BE2C (cell line): ENCODE measurements around the gene CD160.

Source experiments
- DNase-seq: peaks from one replicate; pipeline ENCODE4 v3.0.0-alpha.2; 2020
- H3K27me3 ChIP-seq: fragments of 250-450 bp; sonication (Bioruptor Pico); 2 replicates; pipeline ENCODE4 v1.5.1; 2020; ENCODE audit warnings: mild to moderate bottlenecking
- H3K36me3 ChIP-seq: fragments of 250-450 bp; sonication (Bioruptor Pico); 2 replicates; pipeline ENCODE4 v1.5.1; 2020; ENCODE audit warnings: mild to moderate bottlenecking
- H3K4me1 ChIP-seq: fragments of 250-450 bp; sonication (Bioruptor Pico); 2 replicates; pipeline ENCODE4 v1.5.1; 2020
- H3K4me3 ChIP-seq: 2 replicates; pipeline ENCODE4 v1.5.1; 2011; ENCODE audit warnings: low read depth, low read length
- H3K9me3 ChIP-seq: fragments of 250-450 bp; sonication (Bioruptor Pico); 2 replicates; pipeline ENCODE4 v1.5.1; 2020
- TF ChIP-seq, protein P1 (sequence below): IDR thresholded peaks from 2 replicates; pipeline ENCODE4 v1.5.1; 2012; ENCODE audit warnings: mild to moderate bottlenecking, low read depth, low read length

CD160 gene

DNA sequence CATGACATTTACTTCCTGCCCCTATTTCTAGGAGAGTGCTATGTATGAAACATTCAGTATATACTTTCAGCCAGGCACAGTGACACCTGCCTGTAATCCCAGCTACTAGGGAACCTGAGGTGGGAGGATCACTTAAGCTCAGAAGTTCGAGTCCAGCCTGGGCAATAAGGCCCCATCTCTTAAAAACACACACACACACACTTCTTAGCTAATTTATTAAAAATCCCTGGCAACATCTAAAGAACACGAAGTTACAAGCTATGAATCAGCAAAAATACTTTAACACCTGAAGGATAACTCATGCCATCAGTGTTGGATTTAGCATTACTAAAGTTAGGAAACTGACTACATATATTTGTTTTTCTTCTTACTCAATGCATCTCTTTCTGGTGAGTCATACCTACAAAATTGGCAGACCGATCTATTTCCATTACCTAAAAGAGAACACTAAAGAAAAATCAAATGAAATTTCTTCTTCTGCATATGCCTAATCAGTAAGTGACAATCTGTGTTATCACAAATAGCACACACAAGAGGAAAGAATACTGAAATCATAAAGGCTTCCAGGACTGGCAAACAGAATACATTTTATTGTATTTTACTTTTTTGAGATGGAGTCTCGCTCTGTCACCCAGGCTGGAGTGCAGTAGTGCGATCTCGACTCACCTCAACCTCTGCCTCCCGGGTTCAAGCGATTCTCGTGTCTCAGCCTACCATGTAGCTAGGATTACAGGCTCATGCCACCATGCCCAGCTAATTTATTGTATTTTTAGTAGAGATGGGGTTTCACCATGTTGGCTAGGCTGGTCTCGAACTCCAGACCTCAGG, 63.2 kb downstream of the CD160 start:
- no peaks in the 10 kb centered on the region for H3K4me1 ChIP-seq
- no peaks in the 10 kb centered on the region for H3K9me3 ChIP-seq
- TF ChIP-seq, protein P1, sequence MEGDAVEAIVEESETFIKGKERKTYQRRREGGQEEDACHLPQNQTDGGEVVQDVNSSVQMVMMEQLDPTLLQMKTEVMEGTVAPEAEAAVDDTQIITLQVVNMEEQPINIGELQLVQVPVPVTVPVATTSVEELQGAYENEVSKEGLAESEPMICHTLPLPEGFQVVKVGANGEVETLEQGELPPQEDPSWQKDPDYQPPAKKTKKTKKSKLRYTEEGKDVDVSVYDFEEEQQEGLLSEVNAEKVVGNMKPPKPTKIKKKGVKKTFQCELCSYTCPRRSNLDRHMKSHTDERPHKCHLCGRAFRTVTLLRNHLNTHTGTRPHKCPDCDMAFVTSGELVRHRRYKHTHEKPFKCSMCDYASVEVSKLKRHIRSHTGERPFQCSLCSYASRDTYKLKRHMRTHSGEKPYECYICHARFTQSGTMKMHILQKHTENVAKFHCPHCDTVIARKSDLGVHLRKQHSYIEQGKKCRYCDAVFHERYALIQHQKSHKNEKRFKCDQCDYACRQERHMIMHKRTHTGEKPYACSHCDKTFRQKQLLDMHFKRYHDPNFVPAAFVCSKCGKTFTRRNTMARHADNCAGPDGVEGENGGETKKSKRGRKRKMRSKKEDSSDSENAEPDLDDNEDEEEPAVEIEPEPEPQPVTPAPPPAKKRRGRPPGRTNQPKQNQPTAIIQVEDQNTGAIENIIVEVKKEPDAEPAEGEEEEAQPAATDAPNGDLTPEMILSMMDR: no peak
- no peaks in the 10 kb centered on the region for H3K27me3 ChIP-seq
- no peak for DNase-seq
- peaks cover 3% of the 10 kb centered on the region; the same call in 1 of the 2 replicates for H3K36me3 ChIP-seq
- H3K4me3 ChIP-seq: no peak overlapping the region

DNA sequence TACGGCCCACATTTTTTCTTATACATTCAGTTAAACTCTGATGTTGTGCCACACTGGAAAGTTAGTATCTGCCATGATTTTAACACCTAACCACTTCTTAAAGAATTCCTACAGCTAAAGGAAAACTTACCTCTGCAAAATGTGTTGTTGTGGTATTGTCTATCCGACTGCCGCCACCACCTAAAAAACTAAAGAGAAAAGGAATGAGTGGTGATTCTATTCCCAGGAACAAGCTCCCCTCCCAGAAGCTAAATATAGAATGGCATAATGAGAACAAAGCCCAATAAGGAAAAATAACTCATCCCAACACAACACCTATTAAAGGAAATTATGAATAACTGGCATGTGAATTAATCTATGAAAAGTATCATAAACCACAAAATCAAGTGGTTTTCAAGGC, 65.1 kb downstream of the CD160 start:
- Histone ChIP-seq H3K4me1 (no peaks in the 10 kb centered on the region), H3K4me3 (no peak overlapping the region), H3K27me3 (no peaks in the 10 kb centered on the region), H3K9me3 (no peaks in the 10 kb centered on the region), H3K36me3 (peaks cover 3% of the 10 kb centered on the region; the same call in 1 of the 2 replicates)
- TF ChIP-seq, protein P1: no peak
- no peak for DNase-seq

DNA sequence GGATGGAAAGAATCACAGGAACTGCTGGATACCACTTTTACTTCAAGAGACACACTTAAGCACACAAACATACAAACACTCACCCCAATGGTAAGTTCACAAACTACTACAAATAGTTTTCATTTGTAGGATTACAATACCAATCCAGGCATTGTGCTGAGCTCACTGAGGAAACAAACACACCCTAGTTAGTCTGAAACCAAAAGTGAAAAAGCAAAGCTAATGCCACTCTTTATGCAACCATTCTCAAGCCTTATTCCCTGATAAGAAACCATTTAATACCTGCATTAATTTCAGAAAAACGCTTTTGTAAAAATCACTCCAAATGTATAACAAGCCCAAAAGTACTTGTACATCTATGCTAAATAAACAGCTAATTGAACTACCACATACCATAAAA, 66.2 kb downstream of the CD160 start:
- DNase-seq: no peak
- H3K36me3 ChIP-seq: no peaks in the 10 kb centered on the region; the same call in 1 of the 2 replicates
- H3K4me1 ChIP-seq: no peaks in the 10 kb centered on the region
- no peaks in the 10 kb centered on the region for H3K9me3 ChIP-seq
- no peak overlapping the region for H3K4me3 ChIP-seq
- TF ChIP-seq, protein P1: no peak
- no peaks in the 10 kb centered on the region for H3K27me3 ChIP-seq

DNA sequence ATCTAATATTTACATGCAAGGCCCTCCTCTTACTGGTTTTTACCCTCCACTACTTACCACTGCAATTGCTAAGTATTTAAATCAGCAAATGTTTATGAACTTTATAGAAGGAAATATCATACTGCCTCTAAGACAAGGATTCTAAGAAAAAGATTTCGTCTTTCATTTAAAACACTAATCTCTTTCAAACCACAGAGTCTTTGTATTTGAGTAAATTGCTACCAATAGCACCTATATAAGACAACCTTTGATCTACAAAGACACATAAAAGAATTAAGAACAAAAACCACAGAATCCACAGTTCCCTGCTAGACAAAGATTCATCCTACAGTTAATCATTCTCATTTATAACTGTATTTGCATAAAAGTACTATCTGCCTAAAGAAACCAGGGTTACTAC, 67.0 kb downstream of the CD160 start:
- DNase-seq: no peak
- Histone ChIP-seq H3K4me3 (no peak overlapping the region), H3K27me3 (no peaks in the 10 kb centered on the region), H3K9me3 (no peaks in the 10 kb centered on the region), H3K36me3 (no peaks in the 10 kb centered on the region; the same call in 1 of the 2 replicates), H3K4me1 (no peaks in the 10 kb centered on the region)
- TF ChIP-seq, protein P1: no peak

DNA sequence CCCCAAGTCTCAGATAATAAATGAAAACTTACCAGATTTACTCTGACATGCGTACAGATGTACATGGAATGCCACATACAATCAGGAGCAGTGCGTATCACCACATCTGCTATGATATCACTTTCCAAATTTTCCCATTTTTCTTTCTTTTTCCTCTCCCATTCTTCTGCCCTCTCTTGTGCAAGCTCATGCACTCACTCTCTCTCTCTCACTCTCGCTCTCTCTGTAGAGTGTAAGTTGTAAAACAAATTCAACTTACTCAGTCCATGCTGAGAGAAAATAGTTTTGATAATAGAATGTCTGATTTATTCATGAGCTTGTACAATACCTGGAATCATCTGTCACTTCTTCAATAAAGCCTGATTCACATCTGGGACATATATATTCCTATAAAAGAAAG, 69.3 kb downstream of the CD160 start:
- Histone ChIP-seq H3K4me1 (no peaks in the 10 kb centered on the region), H3K27me3 (no peaks in the 10 kb centered on the region), H3K9me3 (no peaks in the 10 kb centered on the region), H3K4me3 (no peak overlapping the region), H3K36me3 (no peaks in the 10 kb centered on the region; the same call in 1 of the 2 replicates)
- no peak for DNase-seq
- TF ChIP-seq, protein P1: no peak
